Stimulated activated CD4-positive, alpha-beta T cell treated with anti-CD3 and anti-CD28 coated beads, Interleukin-2, amount 100 ng/mL, for 24 hours (primary cell): ENCODE data around the gene ZP3.
A peak's percentile ranks its signal among the peaks of the same experiment; 100 is the strongest.
"Not testable (repeated sequence)": the region's sequence is repeated elsewhere in the genome, so short reads cannot be mapped to it uniquely, and the experiment has no call there.

ENCODE experiments used
- DNase-seq, 2 donors: peaks; one replicate each; pipeline ENCODE4 v3.0.0-alpha.2; 2020

ZP3 gene

GRCh38 chr7:76424413-76425111, at the start of gene ZP3:
Gene ZP3 (plus strand): TSS chr7:76424950. CDS start chr7:76424965, 15 bp downstream.
- no peak for DNase-seq

GRCh38 chr7:76375251-76375650, 49.5 kb upstream of the ZP3 start:
- DNase-seq, result no peak

GRCh38 chr7:76377186-76377918, 47.4 kb upstream of the ZP3 start:
- DNase-seq, result no peak

- no peak for DNase-seq
Observed at GRCh38 chr7:76380623-76380966, 44.2 kb upstream of the ZP3 start.

- DNase-seq, result no peak
Observed at GRCh38 chr7:76381814-76382213, 42.9 kb upstream of the ZP3 start.

- DNase-seq, result no peak
Observed at GRCh38 chr7:76383089-76383944, 41.4 kb upstream of the ZP3 start.

- DNase-seq, result no peak
Observed at GRCh38 chr7:76386691-76387260, 38.0 kb upstream of the ZP3 start.

- DNase-seq, result not testable (repeated sequence)
Observed at GRCh38 chr7:76387789-76388188, 37.0 kb upstream of the ZP3 start.

GRCh38 chr7:76390092-76390491, 34.7 kb upstream of the ZP3 start:
- DNase-seq, result no peak

GRCh38 chr7:76392531-76393115, 32.1 kb upstream of the ZP3 start:
- no peak for DNase-seq

- peak; percentile 92 for DNase-seq
Observed at GRCh38 chr7:76393116-76394031, 31.4 kb upstream of the ZP3 start.

- DNase-seq, result no peak
Observed at GRCh38 chr7:76394957-76395356, 29.8 kb upstream of the ZP3 start.

- DNase-seq, result not testable (repeated sequence)
Observed at GRCh38 chr7:76395605-76395964, 29.2 kb upstream of the ZP3 start.

GRCh38 chr7:76395965-76396726, 28.6 kb upstream of the ZP3 start:
- DNase-seq, result no peak

GRCh38 chr7:76396864-76397263, 27.9 kb upstream of the ZP3 start:
- no peak for DNase-seq

GRCh38 chr7:76397409-76398183, 27.2 kb upstream of the ZP3 start:
- peak; percentile 82 to 88 for DNase-seq

- no peak for DNase-seq
Observed at GRCh38 chr7:76400248-76400647, 24.5 kb upstream of the ZP3 start.

GRCh38 chr7:76403097-76403496, 21.7 kb upstream of the ZP3 start:
- not testable (repeated sequence) for DNase-seq

- no peak for DNase-seq
Observed at GRCh38 chr7:76403780-76404494, 20.8 kb upstream of the ZP3 start.

GRCh38 chr7:76405738-76406137, 19.0 kb upstream of the ZP3 start:
- no peak for DNase-seq
